ENCODE measurements around the gene ARSG.
A peak's percentile ranks its signal among the peaks of the same experiment; 100 is the strongest.

Gene ARSG

DNA sequence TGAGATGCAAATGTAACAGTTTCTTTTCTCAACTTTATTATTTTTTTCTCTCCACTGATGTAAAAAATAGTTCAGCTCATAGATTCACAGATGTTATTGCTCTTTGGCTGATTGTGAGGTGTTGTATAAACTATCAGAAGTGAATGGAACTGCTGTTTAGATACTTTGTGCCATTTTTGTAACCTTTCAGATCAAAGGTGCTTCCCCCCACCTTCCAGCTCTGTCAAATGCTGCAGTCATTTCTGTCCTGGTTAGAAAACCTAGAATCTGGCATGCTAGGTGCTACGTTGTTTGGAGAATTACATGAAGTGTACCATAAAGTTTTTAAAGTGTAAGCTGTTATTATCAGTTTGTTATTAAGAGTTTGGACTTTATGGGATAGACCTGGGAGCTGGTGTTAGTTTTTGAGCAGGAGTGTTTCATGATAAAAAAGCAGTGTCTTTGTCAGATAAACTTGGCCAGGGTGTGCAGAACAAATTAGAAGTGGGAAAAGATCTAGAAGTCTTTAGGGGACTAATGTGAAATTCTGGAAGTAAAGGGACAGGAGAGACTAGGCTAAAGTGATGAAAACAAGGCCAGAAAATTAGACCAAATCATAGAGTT is 167.8 kb downstream of the ARSG start:
- H3K4me1 ChIP-seq (ENCODE audit: low read depth, poor library complexity, severe bottlenecking), result peaks cover 70% of the 10 kb centered on the region
- peak overlapping the region; percentile 68 for H3K4me2 ChIP-seq
- H3K27ac ChIP-seq, result peak overlapping the region; percentile 67; the same call in 1 of the 2 replicates
- no peaks in the 10 kb centered on the region for H3K27me3 ChIP-seq (ENCODE audit: insufficient read depth, low read depth)
- peaks cover 5% of the 10 kb centered on the region; the same call in 1 of the 2 replicates for H3K79me2 ChIP-seq (ENCODE audit: insufficient read depth, low read depth)
- TF ChIP-seq, protein P1, sequence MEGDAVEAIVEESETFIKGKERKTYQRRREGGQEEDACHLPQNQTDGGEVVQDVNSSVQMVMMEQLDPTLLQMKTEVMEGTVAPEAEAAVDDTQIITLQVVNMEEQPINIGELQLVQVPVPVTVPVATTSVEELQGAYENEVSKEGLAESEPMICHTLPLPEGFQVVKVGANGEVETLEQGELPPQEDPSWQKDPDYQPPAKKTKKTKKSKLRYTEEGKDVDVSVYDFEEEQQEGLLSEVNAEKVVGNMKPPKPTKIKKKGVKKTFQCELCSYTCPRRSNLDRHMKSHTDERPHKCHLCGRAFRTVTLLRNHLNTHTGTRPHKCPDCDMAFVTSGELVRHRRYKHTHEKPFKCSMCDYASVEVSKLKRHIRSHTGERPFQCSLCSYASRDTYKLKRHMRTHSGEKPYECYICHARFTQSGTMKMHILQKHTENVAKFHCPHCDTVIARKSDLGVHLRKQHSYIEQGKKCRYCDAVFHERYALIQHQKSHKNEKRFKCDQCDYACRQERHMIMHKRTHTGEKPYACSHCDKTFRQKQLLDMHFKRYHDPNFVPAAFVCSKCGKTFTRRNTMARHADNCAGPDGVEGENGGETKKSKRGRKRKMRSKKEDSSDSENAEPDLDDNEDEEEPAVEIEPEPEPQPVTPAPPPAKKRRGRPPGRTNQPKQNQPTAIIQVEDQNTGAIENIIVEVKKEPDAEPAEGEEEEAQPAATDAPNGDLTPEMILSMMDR (conservative IDR thresholded peaks at IDR 0.05; ENCODE audit: low read depth, low read length), result no peak
- H4K20me1 ChIP-seq (ENCODE audit: insufficient read depth), result no peaks in the 10 kb centered on the region
- H3K9ac ChIP-seq, result peak overlapping the region; percentile 39; the same call in 1 of the 2 replicates
- peak overlapping the region; percentile 34; the same call in 1 of the 2 replicates for H2AFZ ChIP-seq (ENCODE audit: low read depth)
- no peaks in the 10 kb centered on the region for H3K36me3 ChIP-seq (ENCODE audit: insufficient read depth)
- H3K4me3 ChIP-seq (IDR thresholded peaks at IDR 0.05; ENCODE audit: insufficient read depth, low read depth, low read length), result no peak overlapping the region

DNA sequence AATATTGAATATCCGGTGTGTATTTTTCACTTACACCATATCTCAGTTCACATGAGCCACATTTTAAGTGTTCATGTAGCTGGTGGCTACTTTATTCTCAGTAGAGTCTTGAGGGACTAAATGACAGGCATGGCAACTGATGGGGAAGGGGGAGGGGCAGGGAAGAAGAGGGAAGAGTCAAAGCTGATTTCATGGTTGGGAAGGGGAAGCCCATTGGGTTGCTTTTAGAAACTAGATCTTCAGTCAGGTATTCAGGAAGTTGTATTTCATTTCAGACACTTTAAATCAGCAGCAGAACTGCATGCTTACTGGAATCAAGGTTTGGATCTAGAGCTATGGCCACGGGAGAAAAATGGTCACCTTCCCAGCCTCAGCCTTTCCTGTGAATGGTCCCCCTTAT is 168.9 kb downstream of the ARSG start:
- no peaks in the 10 kb centered on the region for H4K20me1 ChIP-seq (ENCODE audit: insufficient read depth)
- peaks cover 5% of the 10 kb centered on the region; the same call in 1 of the 2 replicates for H3K79me2 ChIP-seq (ENCODE audit: insufficient read depth, low read depth)
- peak overlapping the region; percentile 67 for H3K27ac ChIP-seq
- H3K4me1 ChIP-seq (ENCODE audit: low read depth, poor library complexity, severe bottlenecking), result peaks cover 62% of the 10 kb centered on the region
- H3K4me3 ChIP-seq (IDR thresholded peaks at IDR 0.05; ENCODE audit: insufficient read depth, low read depth, low read length), result no peak overlapping the region
- peak overlapping the region; percentile 1; the same call in 1 of the 2 replicates for H2AFZ ChIP-seq (ENCODE audit: low read depth)
- H3K36me3 ChIP-seq (ENCODE audit: insufficient read depth), result no peaks in the 10 kb centered on the region
- H3K27me3 ChIP-seq (ENCODE audit: insufficient read depth, low read depth), result no peaks in the 10 kb centered on the region
- TF ChIP-seq, protein P1 (conservative IDR thresholded peaks at IDR 0.05; ENCODE audit: low read depth, low read length), result no peak
- H3K9ac ChIP-seq, result peak overlapping the region; percentile 11; the same call in 1 of the 2 replicates
- H3K4me2 ChIP-seq, result peak overlapping the region; percentile 68

DNA sequence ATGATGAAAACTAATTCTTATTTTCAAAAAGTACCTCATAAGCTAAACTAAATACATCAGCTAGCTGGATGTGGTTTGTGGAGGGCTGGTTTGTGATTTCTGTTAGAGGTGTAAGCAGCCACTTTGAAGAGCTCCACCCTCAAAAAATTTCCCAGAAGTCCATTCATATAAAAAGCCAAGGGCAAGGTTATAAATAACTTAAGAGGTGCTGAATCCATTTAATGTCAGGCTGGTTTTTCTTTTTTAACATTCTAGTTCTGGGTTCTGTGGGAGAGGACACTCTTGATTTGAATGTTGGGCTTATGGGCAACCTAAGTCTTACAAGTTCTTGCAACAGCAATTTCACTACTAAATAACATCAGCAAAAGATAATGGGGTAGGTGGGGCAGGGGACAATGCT is 169.4 kb downstream of the ARSG start:
- peak overlapping the region; percentile 67 for H3K27ac ChIP-seq
- no peaks in the 10 kb centered on the region for H3K27me3 ChIP-seq (ENCODE audit: insufficient read depth, low read depth)
- H3K4me1 ChIP-seq (ENCODE audit: low read depth, poor library complexity, severe bottlenecking), result peaks cover 57% of the 10 kb centered on the region
- no peak overlapping the region for H3K4me3 ChIP-seq (IDR thresholded peaks at IDR 0.05; ENCODE audit: insufficient read depth, low read depth, low read length)
- H3K4me2 ChIP-seq, result peak overlapping the region; percentile 68
- no peaks in the 10 kb centered on the region for H4K20me1 ChIP-seq (ENCODE audit: insufficient read depth)
- 0 out of 2 replicates have a peak overlapping the region, but pooled peaks have one; percentile 1 for H2AFZ ChIP-seq (ENCODE audit: low read depth)
- peak overlapping the region; percentile 11; the same call in 1 of the 2 replicates for H3K9ac ChIP-seq
- H3K36me3 ChIP-seq (ENCODE audit: insufficient read depth), result no peaks in the 10 kb centered on the region
- TF ChIP-seq, protein P1 (conservative IDR thresholded peaks at IDR 0.05; ENCODE audit: low read depth, low read length), result no peak
- H3K79me2 ChIP-seq (ENCODE audit: insufficient read depth, low read depth), result peaks cover 5% of the 10 kb centered on the region; the same call in 1 of the 2 replicates

DNA sequence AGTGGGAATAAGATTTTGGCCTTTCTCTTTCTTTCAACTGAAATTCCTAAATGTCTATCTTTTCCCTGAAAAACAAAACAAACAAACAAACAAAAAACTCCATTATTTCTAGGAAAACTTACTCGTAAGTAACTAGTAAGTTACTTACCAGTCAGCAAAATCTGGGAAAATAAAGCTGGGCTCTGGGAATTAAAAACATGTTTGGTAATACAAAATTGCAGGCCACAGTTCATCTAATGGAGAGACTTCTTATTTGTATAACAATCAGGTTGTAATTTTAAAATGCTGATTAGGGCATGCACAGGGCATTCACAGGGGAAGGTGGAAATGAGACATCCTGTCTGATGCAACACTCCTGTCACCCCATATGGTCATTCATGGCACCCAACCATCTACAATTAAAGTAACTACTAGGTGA is 169.8 kb downstream of the ARSG start:
- Histone ChIP-seq H2AFZ (ENCODE audit: low read depth) (peak overlapping the region; percentile 50), H3K27ac (peak overlapping the region; percentile 67), H3K9ac (peak overlapping the region; percentile 9; the same call in 1 of the 2 replicates)

More for the DNA sequence above, 169.8 kb downstream of the ARSG start:
- H3K27me3 ChIP-seq (ENCODE audit: insufficient read depth, low read depth), result no peaks in the 10 kb centered on the region
- H3K4me1 ChIP-seq (ENCODE audit: low read depth, poor library complexity, severe bottlenecking), result peaks cover 57% of the 10 kb centered on the region
- TF ChIP-seq, protein P1 (conservative IDR thresholded peaks at IDR 0.05; ENCODE audit: low read depth, low read length), result no peak
- H3K4me2 ChIP-seq, result peak overlapping the region; percentile 68
- H4K20me1 ChIP-seq (ENCODE audit: insufficient read depth), result no peaks in the 10 kb centered on the region
- no peaks in the 10 kb centered on the region for H3K36me3 ChIP-seq (ENCODE audit: insufficient read depth)
- peaks cover 5% of the 10 kb centered on the region; the same call in 1 of the 2 replicates for H3K79me2 ChIP-seq (ENCODE audit: insufficient read depth, low read depth)
- no peak overlapping the region for H3K4me3 ChIP-seq (IDR thresholded peaks at IDR 0.05; ENCODE audit: insufficient read depth, low read depth, low read length)
